ENCODE measurements around the gene C2. TPM values are rescaled to one million over a fixed set of nuclear protein-coding genes. Genes with fewer than 3 reads are reported as not detected.

Gene C2
- total and polyA plus RNA-seq, 2 donors (not counting 1 experiment from before 2014, with no cell fraction given) = 0.28 to 3.4 TPM

DNA sequence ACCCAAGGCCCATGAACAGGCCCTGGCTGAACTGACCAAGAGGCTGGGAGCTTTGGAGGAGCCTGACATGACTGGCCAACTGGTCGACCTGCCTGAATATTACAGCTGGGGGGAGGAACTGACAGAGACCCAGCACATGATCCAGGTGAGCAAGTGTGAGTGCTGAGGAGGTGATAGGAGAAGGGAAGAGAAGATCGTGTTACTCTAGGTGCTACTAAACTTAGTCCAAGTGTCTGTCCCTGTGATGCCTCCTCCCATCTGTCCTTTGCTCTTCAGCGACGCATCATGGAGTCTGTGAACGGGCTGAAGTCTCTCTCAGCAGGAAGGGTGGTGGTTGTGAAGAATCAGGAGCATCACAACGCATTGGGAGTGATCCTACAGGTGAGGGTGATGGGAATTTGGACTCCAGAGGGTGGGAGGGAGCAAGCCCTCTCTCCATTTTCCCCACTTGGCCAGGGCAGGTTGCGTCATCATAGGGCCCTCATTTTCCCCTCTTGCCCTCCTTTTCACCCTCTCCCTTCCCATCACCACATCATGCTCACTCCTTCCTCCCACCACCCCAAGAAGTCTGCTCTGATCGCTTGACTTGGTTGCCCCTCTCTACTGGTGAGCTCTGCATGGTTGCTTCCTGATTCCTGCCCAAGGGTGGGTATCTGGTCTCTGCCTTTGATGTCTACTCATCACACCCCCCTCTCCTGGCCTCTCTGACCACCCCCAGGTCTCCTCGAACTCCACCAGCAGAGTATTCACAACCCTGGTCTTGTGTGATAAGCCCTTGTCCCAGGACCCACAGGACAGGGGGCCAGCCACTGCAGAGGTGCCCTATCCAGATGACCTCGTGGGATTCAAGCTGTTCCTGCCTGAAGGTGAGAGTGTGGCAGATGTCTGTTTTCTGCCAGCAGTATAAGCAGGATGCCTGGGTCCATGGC lies 39.7 kb downstream of the C2 start:
- H3K79me2 ChIP-seq (ENCODE audit: control insufficient read depth, insufficient read depth, low read length) = peaks cover 2% of the 10 kb centered on the region
- H3K36me3 ChIP-seq (replicated peaks in 1 of 2; ENCODE audit: control extremely low read depth in 1 of 2, control insufficient read depth in 1 of 2, extremely low read depth in 1 of 2, insufficient read depth in 2 of 2, low read length in 1 of 2) = peaks cover 2 to 77% of the 10 kb centered on the region in 2 experiments
- H3K4me1 ChIP-seq (ENCODE audit: control insufficient read depth in 2 of 2, insufficient read depth in 2 of 2, low read length in 2 of 2) = peaks cover 11 to 15% of the 10 kb centered on the region in 2 donors
- ChIA-PET CTCF (interaction anchor here (1.6 kb wide), 1 partner anchor 14 kb away, joined by 3 read pairs; no protein-coding TSS in a partner anchor), POLR2A (interaction anchor here (1.0 kb wide), 1 partner anchor 8 kb away, joined by 3 read pairs; the partner anchor contains the start of genes NELFE and SKIC2)
- no peaks in the 10 kb centered on the region for H3K27me3 ChIP-seq (replicated peaks in 1 of 4; ENCODE audit: control extremely low read depth in 1 of 4, control insufficient read depth in 3 of 4, insufficient read depth in 4 of 4, low read length in 3 of 4)
- TF ChIP-seq EZH2 (IDR thresholded peaks at IDR 0.05; ENCODE audit: borderline replicate concordance, insufficient read depth, low read depth, low read length, poor library complexity, severe bottlenecking) = no peak
- TF ChIP-seq, protein P1, sequence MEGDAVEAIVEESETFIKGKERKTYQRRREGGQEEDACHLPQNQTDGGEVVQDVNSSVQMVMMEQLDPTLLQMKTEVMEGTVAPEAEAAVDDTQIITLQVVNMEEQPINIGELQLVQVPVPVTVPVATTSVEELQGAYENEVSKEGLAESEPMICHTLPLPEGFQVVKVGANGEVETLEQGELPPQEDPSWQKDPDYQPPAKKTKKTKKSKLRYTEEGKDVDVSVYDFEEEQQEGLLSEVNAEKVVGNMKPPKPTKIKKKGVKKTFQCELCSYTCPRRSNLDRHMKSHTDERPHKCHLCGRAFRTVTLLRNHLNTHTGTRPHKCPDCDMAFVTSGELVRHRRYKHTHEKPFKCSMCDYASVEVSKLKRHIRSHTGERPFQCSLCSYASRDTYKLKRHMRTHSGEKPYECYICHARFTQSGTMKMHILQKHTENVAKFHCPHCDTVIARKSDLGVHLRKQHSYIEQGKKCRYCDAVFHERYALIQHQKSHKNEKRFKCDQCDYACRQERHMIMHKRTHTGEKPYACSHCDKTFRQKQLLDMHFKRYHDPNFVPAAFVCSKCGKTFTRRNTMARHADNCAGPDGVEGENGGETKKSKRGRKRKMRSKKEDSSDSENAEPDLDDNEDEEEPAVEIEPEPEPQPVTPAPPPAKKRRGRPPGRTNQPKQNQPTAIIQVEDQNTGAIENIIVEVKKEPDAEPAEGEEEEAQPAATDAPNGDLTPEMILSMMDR (IDR thresholded peaks at IDR 0.05) = no peak
- H3K4me2 ChIP-seq (replicated peaks; ENCODE audit: low read depth, low read length, poor library complexity, severe bottlenecking) = no peak overlapping the region
- Mint-ChIP-seq H3K27ac (no peak overlapping the region), H3K9me3 (ENCODE audit: insufficient read depth) (no peaks in the 10 kb centered on the region), H3K27me3 (no peaks in the 10 kb centered on the region), H3K4me3 (no peak overlapping the region), H3K4me1 (peaks cover 22% of the 10 kb centered on the region)
- H4K20me1 ChIP-seq (ENCODE audit: control insufficient read depth, insufficient read depth, low read length, poor library complexity, severe bottlenecking) = no peaks in the 10 kb centered on the region
- H3K9me3 ChIP-seq (ENCODE audit: control extremely low read depth in 1 of 3, control insufficient read depth in 2 of 3, insufficient read depth in 1 of 3, low read length in 2 of 3) = no peaks in the 10 kb centered on the region
- no peak overlapping the region for H2AFZ ChIP-seq (ENCODE audit: insufficient read depth, low read depth, low read length, poor library complexity, severe bottlenecking)
- H3K4me3 ChIP-seq (ENCODE audit: control extremely low read depth in 1 of 5, extremely low read depth in 1 of 5, insufficient read depth in 1 of 5, low read depth in 2 of 5, low read length in 4 of 5) = no peak overlapping the region
- H3K9ac ChIP-seq (ENCODE audit: low read length) = no peak overlapping the region
- intact Hi-C loops (cut with micrococcal nuclease) = no loop called here
- ATAC-seq (ENCODE audit: low read depth) = no peak
- no peak overlapping the region for H3K27ac ChIP-seq (ENCODE audit: low read length in 2 of 2)
- DNase-seq = no peak
- WGBS (ENCODE audit: insufficient coverage) = 94% methylated on average over 5 of the region's 10 CpGs

DNA sequence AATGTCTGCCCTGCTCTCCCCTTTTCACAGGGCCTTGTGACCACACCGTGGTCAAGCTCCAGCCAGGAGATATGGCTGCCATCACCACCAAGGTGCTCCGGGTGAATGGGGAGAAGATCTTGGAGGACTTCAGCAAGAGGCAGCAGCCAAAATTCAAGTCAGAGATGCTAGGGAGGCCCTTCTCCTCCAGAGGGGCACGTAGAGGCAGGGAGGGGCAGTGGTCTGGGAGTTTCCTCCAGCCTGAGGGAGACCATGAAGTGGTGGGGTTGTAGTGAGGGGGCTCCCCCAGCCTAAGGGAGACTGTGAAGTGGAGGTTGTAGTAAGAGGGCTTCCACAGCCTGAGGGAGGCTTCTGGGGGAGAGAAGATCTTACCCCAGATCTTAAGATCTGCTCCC lies 40.4 kb downstream of the C2 start:
- Histone ChIP-seq H3K4me1 (ENCODE audit: control insufficient read depth in 2 of 2, insufficient read depth in 2 of 2, low read length in 2 of 2) (peaks cover 14 to 20% of the 10 kb centered on the region in 2 donors), H3K36me3 (replicated peaks in 1 of 2; ENCODE audit: control extremely low read depth in 1 of 2, control insufficient read depth in 1 of 2, extremely low read depth in 1 of 2, insufficient read depth in 2 of 2, low read length in 1 of 2) (peaks cover 2 to 70% of the 10 kb centered on the region in 2 experiments), H3K4me3 (ENCODE audit: control extremely low read depth in 1 of 5, extremely low read depth in 1 of 5, insufficient read depth in 1 of 5, low read depth in 2 of 5, low read length in 4 of 5) (no peak overlapping the region), H3K27me3 (replicated peaks in 1 of 4; ENCODE audit: control extremely low read depth in 1 of 4, control insufficient read depth in 3 of 4, insufficient read depth in 4 of 4, low read length in 3 of 4) (no peaks in the 10 kb centered on the region), H3K9me3 (ENCODE audit: control extremely low read depth in 1 of 3, control insufficient read depth in 2 of 3, insufficient read depth in 1 of 3, low read length in 2 of 3) (no peaks in the 10 kb centered on the region), H4K20me1 (ENCODE audit: control insufficient read depth, insufficient read depth, low read length, poor library complexity, severe bottlenecking) (no peaks in the 10 kb centered on the region), H3K79me2 (ENCODE audit: control insufficient read depth, insufficient read depth, low read length) (peaks cover 5% of the 10 kb centered on the region), H3K27ac (ENCODE audit: low read length in 2 of 2) (no peak overlapping the region), H3K9ac (ENCODE audit: low read length) (no peak overlapping the region), H3K4me2 (replicated peaks; ENCODE audit: low read depth, low read length, poor library complexity, severe bottlenecking) (no peak overlapping the region), H2AFZ (ENCODE audit: insufficient read depth, low read depth, low read length, poor library complexity, severe bottlenecking) (no peak overlapping the region)
- CTCF ChIA-PET = no interaction called here
- H3K27ac Mint-ChIP-seq = no peak overlapping the region
- intact Hi-C loops (cut with micrococcal nuclease) = no loop called here
- POLR2A ChIA-PET = interaction anchor here (1.0 kb wide), 1 partner anchor 9 kb away, joined by 3 read pairs; the partner anchor contains the start of genes NELFE and SKIC2
- no peak overlapping the region for H3K4me3 Mint-ChIP-seq
- H3K9me3 Mint-ChIP-seq (ENCODE audit: insufficient read depth) = no peaks in the 10 kb centered on the region
- TF ChIP-seq, protein P1 (IDR thresholded peaks at IDR 0.05) = no peak
- TF ChIP-seq EZH2 (IDR thresholded peaks at IDR 0.05; ENCODE audit: borderline replicate concordance, insufficient read depth, low read depth, low read length, poor library complexity, severe bottlenecking) = no peak
- DNase-seq (no peak), ATAC-seq (ENCODE audit: low read depth) (no peak)
- WGBS (ENCODE audit: insufficient coverage) = 89% methylated on average over 3 of the region's 3 CpGs
- H3K4me1 Mint-ChIP-seq = peaks cover 28% of the 10 kb centered on the region
- no peaks in the 10 kb centered on the region for H3K27me3 Mint-ChIP-seq

All from B cell (primary cell).